Loucy (cell line): ENCODE measurements around the gene KRT27.
A peak's percentile ranks its signal among the peaks of the same experiment; 100 is the strongest.

ENCODE experiments used
- H2AFZ ChIP-seq: fragments of 200-600 bp; sonication (generic); 2 replicates; pipeline ENCODE4 v1.6.0; 2016; ENCODE audit warnings: antibody characterized with exemption, mild to moderate bottlenecking, low read length, moderate library complexity
- H3F3A ChIP-seq: fragments of 200-600 bp; 2 replicates; pipeline ENCODE4 v1.6.0; 2016; ENCODE audit warnings: antibody characterized with exemption, low read depth, mild to moderate bottlenecking
- H3K27me3 ChIP-seq: fragments of 200-600 bp; sonication (generic); 2 replicates; pipeline ENCODE4 v1.6.1; 2014; ENCODE audit warnings: low read length, mild to moderate bottlenecking; ENCODE audit not compliant: insufficient read depth, poor library complexity, severe bottlenecking
- H3K36me3 ChIP-seq: fragments of 200-600 bp; sonication (generic); 2 replicates; pipeline ENCODE4 v1.6.1; 2016; ENCODE audit warnings: low read length; ENCODE audit not compliant: insufficient read depth
- H3K4me1 ChIP-seq: fragments of 200-600 bp; sonication (generic); 2 replicates; pipeline ENCODE4 v1.5.1; 2014; ENCODE audit warnings: low read length, mild to moderate bottlenecking; ENCODE audit not compliant: insufficient read depth, poor library complexity, severe bottlenecking
- H3K4me2 ChIP-seq: fragments of 200-600 bp; sonication (generic); 2 replicates; pipeline ENCODE4 v1.6.0; 2014; ENCODE audit warnings: antibody characterized with exemption, low read length, low read depth, mild to moderate bottlenecking; ENCODE audit not compliant: poor library complexity, severe bottlenecking
- H3K4me3 ChIP-seq: fragments of 200-600 bp; sonication (generic); 2 replicates; pipeline ENCODE4 v1.5.1; 2014; ENCODE audit warnings: low read length, mild to moderate bottlenecking, mixed read lengths; ENCODE audit not compliant: poor library complexity, severe bottlenecking
- H3K79me2 ChIP-seq: fragments of 200-600 bp; sonication (generic); 2 replicates; pipeline ENCODE4 v1.6.1; 2014; ENCODE audit warnings: low read length; ENCODE audit not compliant: insufficient read depth
- H3K9ac ChIP-seq: fragments of 200-600 bp; sonication (generic); 2 replicates; pipeline ENCODE4 v1.6.0; 2014; ENCODE audit warnings: mild to moderate bottlenecking, low read depth, low read length, moderate library complexity; ENCODE audit not compliant: poor library complexity, severe bottlenecking
- H3K9me2 ChIP-seq: fragments of 200-600 bp; sonication (generic); replicated peaks from 2 replicates; pipeline ENCODE4 v1.6.1; 2016; ENCODE audit warnings: low read depth, low read length, mixed read lengths
- H3K9me3 ChIP-seq: fragments of 200-600 bp; sonication (generic); 2 replicates; pipeline ENCODE4 v1.6.1; 2014; ENCODE audit warnings: mild to moderate bottlenecking, antibody characterized with exemption, low read length, low read depth; ENCODE audit not compliant: insufficient read depth
- H4K20me1 ChIP-seq: fragments of 200-600 bp; sonication (generic); 2 replicates; pipeline ENCODE4 v1.6.0; 2014; ENCODE audit warnings: antibody characterized with exemption, low read length, mild to moderate bottlenecking; ENCODE audit not compliant: insufficient read depth, poor library complexity, severe bottlenecking
- CTCF ChIP-seq: fragments of 200-600 bp; sonication (generic); conservative IDR thresholded peaks from 2 replicates; pipeline ENCODE4 v1.5.1; 2014; ENCODE audit warnings: mild to moderate bottlenecking, antibody characterized with exemption, low read length
- EZH2phosphoT487 ChIP-seq: fragments of 200-600 bp; IDR thresholded peaks from 2 replicates; pipeline ENCODE4 v1.6.1; 2018; ENCODE audit warnings: antibody characterized with exemption, mild to moderate bottlenecking, moderate library complexity, borderline replicate concordance

Gene KRT27

DNA sequence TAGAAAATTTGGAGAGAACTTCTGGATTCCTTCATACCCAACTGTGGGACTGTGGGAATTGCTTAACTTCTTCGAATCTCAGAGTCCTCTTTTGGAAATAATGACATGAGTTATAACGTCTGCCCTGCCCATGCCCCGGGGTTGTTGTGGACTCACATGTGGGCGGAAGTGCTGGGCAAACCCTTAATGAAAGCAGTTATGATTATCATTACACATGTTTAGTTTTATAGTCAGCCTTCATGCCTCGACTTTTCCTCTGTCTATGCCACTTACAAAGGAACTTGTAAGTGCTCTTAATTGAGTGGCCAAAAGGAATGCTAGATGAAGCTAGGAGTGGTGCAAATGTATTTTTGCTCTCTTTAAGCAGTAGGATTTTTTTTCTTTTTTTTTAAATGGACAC, 3.9 kb downstream of the KRT27 start:
- Histone ChIP-seq H3K4me2 (peak overlapping the region; percentile 73), H2AFZ (no peak overlapping the region), H3K9ac (peak overlapping the region; percentile 60), H3F3A (0 out of 2 replicates have a peak, but pooled peaks cover 9% of the 10 kb centered on the region), H4K20me1 (no peaks in the 10 kb centered on the region), H3K79me2 (no peaks in the 10 kb centered on the region), H3K4me3 (peak overlapping the region; percentile 66), H3K27me3 (no peaks in the 10 kb centered on the region), H3K9me3 (no peaks in the 10 kb centered on the region), H3K4me1 (peaks cover 34% of the 10 kb centered on the region), H3K9me2 (no peaks in the 10 kb centered on the region), H3K36me3 (no peaks in the 10 kb centered on the region)
- TF ChIP-seq EZH2phosphoT487 (no peak), CTCF (no peak)

- no peaks in the 10 kb centered on the region for H3K9me3 ChIP-seq
- no peaks in the 10 kb centered on the region for H3K36me3 ChIP-seq
- H3K79me2 ChIP-seq = no peaks in the 10 kb centered on the region
- no peaks in the 10 kb centered on the region for H3K9me2 ChIP-seq
- H4K20me1 ChIP-seq = no peaks in the 10 kb centered on the region
- H3K4me1 ChIP-seq = peaks cover 34% of the 10 kb centered on the region
- H3K4me3 ChIP-seq = peak overlapping the region; percentile 66
- H3F3A ChIP-seq = 0 out of 2 replicates have a peak, but pooled peaks cover 9% of the 10 kb centered on the region
- no peaks in the 10 kb centered on the region for H3K27me3 ChIP-seq
- TF ChIP-seq CTCF (no peak), EZH2phosphoT487 (no peak)
- H3K9ac ChIP-seq = peak overlapping the region; percentile 60
- no peak overlapping the region for H2AFZ ChIP-seq
- H3K4me2 ChIP-seq = peak overlapping the region; percentile 73
Measured at GRCh38 chr17:40777971-40778370, 4.4 kb downstream of the KRT27 start.

GRCh38 chr17:40777459-40777858, 4.9 kb downstream of the KRT27 start:
- H3K9me2 ChIP-seq = no peaks in the 10 kb centered on the region
- H3K27me3 ChIP-seq = no peaks in the 10 kb centered on the region
- H3K4me1 ChIP-seq = peaks cover 34% of the 10 kb centered on the region
- H3K79me2 ChIP-seq = no peaks in the 10 kb centered on the region
- TF ChIP-seq CTCF (no peak), EZH2phosphoT487 (no peak)
- H3K4me2 ChIP-seq = peak overlapping the region; percentile 73
- H3K9ac ChIP-seq = peak overlapping the region; percentile 59
- H3K36me3 ChIP-seq = no peaks in the 10 kb centered on the region
- no peak overlapping the region for H2AFZ ChIP-seq
- peak overlapping the region; percentile 40 for H3K4me3 ChIP-seq
- no peaks in the 10 kb centered on the region for H3K9me3 ChIP-seq
- 0 out of 2 replicates have a peak, but pooled peaks cover 9% of the 10 kb centered on the region for H3F3A ChIP-seq
- H4K20me1 ChIP-seq = no peaks in the 10 kb centered on the region
